K562 (cell line): ENCODE results near the gene NDUFB10. TPM values are rescaled to one million over a fixed set of nuclear protein-coding genes. Genes with fewer than 3 reads are reported as not detected.

Experiments
- BRD9 ChIP-seq: fragments of 450-650 bp; IDR thresholded peaks from 2 replicates; pipeline ENCODE4 v1.6.1; 2018; ENCODE audit warnings: low read depth; ENCODE audit not compliant: partially characterized antibody
- HES1 ChIP-seq: fragments of 450-650 bp; IDR thresholded peaks from 2 replicates; pipeline ENCODE4 v1.6.1; 2016; ENCODE audit warnings: low read depth, mild to moderate bottlenecking, moderate library complexity
- HMBOX1 ChIP-seq: sonication (generic); IDR thresholded peaks from 2 replicates; pipeline ENCODE4 v1.6.1; 2016
- IRF1 ChIP-seq: sonication (generic); formaldehyde crosslinking; IDR thresholded peaks from 2 replicates; pipeline ENCODE4 v1.8.0; 2022; ENCODE audit warnings: missing genetic modification reagents, mild to moderate bottlenecking, borderline replicate concordance
- LCOR ChIP-seq: sonication (generic); formaldehyde crosslinking; IDR thresholded peaks from 2 replicates; pipeline ENCODE4 v1.8.0; 2022; ENCODE audit warnings: mild to moderate bottlenecking, missing genetic modification reagents
- NFIX ChIP-seq: fragments of 250-450 bp; sonication (Bioruptor Pico); IDR thresholded peaks from 2 replicates; pipeline ENCODE4 v1.4.0; 2020; ENCODE audit warnings: low read depth, mild to moderate bottlenecking, moderate library complexity
- POLR2AphosphoS5 ChIP-seq: IDR thresholded peaks from 2 replicates; pipeline ENCODE4 v1.6.1; 2011; ENCODE audit warnings: mild to moderate bottlenecking, low read depth, low read length, moderate library complexity; ENCODE audit not compliant: control insufficient read depth, insufficient read depth
- TRIM28 ChIP-seq: fragments of 450-650 bp; IDR thresholded peaks from 2 replicates; pipeline ENCODE4 v1.6.1; 2017
- ZBTB49 ChIP-seq: sonication (generic); formaldehyde crosslinking; IDR thresholded peaks from 2 replicates; pipeline ENCODE4 v1.8.0; 2022; ENCODE audit warnings: missing genetic modification reagents, mild to moderate bottlenecking, borderline replicate concordance
- ZFP91 ChIP-seq: sonication (generic); formaldehyde crosslinking; IDR thresholded peaks from 2 replicates; pipeline ENCODE4 v1.8.0; 2022; ENCODE audit warnings: mild to moderate bottlenecking, missing genetic modification reagents
- ZNF274 ChIP-seq: IDR thresholded peaks from 2 replicates; pipeline ENCODE4 v1.6.1; 2011; ENCODE audit warnings: low read depth, mild to moderate bottlenecking, low read length, moderate library complexity, borderline replicate concordance
- polyA plus RNA-seq, 8 experiments: library from polyadenylated mRNA; depleted of rRNA in 4 of 8; stranded (reverse) in 5 of 8; unstranded in 3 of 8; fragments of >200 nt; fragmentation: Nextera tagmentation in 2 of 8; fragmentation: Illumina TruSeq in 1 of 8; extraction: Ambion mirVana in 2 of 8; extraction: Trizol in 1 of 8; gene quantifications; 2 replicates each; pipeline versions ENCODE4 v1.2.1 to v1.2.3, GENCODE V29; 2011 to 2014; ENCODE audit warnings: inconsistent platforms in 1 of 8, missing spikeins in 1 of 8
- total RNA-seq, 7 experiments: library from RNA; depleted of rRNA in 6 of 7; stranded (reverse); fragments of >200 nt in 6 of 7; fragmentation: Illumina TruSeq in 2 of 7; extraction: Trizol in 2 of 7; gene quantifications; 2 replicates each; pipeline versions ENCODE4 v1.2.1 to v1.2.3, GENCODE V29; 2011 to 2021; ENCODE audit warnings: low replicate concordance in 1 of 7
- TF ChIP-seq, protein P1 (sequence below), 2 experiments: IDR thresholded peaks; 2 replicates each; pipeline ENCODE4 v1.6.1; 2012; ENCODE audit warnings: improper control_type of control experiment in 2 of 2, low read depth in 2 of 2, low read length in 2 of 2, borderline replicate concordance in 1 of 2

Gene NDUFB10
- total and polyA plus RNA-seq, 9 of the 15 experiments (the other 6 are each of a cell fraction or from before 2014, with no cell fraction given): 69.3 to 527 (median 161) TPM

DNA sequence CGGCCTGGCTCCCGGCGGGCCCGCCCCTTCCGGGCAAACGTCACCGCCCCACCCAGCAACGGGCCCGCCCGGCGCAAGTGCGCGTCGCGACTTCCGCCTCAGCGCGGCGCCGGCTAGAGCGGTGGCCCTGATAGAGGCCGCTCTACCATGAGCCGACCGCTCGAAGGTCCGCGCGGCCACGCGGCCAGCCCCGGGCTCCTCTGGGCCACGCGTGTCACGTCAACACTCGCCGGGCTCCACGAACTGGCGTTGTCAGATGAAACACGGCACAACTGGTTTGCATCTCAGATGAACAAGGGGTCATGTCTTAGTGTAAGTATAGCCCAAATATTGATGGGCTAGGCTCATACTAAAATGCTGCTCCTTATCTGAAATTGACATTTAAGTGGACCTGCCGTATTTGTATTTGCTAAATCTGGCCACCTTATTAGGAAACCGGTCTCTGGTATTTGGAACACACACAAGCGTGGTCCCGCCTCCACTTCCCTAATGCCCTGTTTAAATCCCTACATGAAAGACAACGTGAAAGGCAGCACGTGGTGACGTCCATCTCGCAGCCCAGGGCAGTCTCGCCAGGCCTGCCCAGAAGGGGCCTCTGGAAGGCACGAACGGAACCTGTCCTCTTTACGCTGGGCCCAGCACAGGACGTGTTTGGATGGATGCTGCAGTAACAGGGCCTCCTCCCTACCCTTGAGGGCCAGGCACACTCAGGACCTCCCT lies 50.6 kb downstream of the NDUFB10 start, which contains the start of gene ZNF598 (continued):
- no peak for TF ChIP-seq HMBOX1
- TF ChIP-seq IRF1 (CRISPR knock-in tag): no peak
- no peak for TF ChIP-seq LCOR
- 0 out of 2 replicates have a peak, but pooled peaks have one; percentile 17 for TF ChIP-seq HES1
- no peak for TF ChIP-seq BRD9
- TF ChIP-seq, protein P1, sequence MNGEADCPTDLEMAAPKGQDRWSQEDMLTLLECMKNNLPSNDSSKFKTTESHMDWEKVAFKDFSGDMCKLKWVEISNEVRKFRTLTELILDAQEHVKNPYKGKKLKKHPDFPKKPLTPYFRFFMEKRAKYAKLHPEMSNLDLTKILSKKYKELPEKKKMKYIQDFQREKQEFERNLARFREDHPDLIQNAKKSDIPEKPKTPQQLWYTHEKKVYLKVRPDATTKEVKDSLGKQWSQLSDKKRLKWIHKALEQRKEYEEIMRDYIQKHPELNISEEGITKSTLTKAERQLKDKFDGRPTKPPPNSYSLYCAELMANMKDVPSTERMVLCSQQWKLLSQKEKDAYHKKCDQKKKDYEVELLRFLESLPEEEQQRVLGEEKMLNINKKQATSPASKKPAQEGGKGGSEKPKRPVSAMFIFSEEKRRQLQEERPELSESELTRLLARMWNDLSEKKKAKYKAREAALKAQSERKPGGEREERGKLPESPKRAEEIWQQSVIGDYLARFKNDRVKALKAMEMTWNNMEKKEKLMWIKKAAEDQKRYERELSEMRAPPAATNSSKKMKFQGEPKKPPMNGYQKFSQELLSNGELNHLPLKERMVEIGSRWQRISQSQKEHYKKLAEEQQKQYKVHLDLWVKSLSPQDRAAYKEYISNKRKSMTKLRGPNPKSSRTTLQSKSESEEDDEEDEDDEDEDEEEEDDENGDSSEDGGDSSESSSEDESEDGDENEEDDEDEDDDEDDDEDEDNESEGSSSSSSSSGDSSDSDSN (IDR thresholded peaks at IDR 0.05; ENCODE audit: borderline replicate concordance in 1 of 2, low read depth in 2 of 2, low read length in 2 of 2): 0 out of 4 replicates have a peak, but pooled peaks of 1 of the 2 experiments have one; percentile 13
- TF ChIP-seq NFIX (CRISPR knock-in tag): no peak
- no peak for TF ChIP-seq TRIM28
- TF ChIP-seq POLR2AphosphoS5: peak; percentile 83
- TF ChIP-seq ZFP91: no peak
- TF ChIP-seq ZBTB49 (CRISPR knock-in tag): no peak
- no peak for TF ChIP-seq ZNF274
